Ovary (tissue), 3 donors: ENCODE data around the gene PRR36.

Source experiments
- POLR2A ChIP-seq: fragments of 450-650 bp; IDR thresholded peaks from one replicate; pipeline ENCODE4 v1.6.1; 2017; ENCODE audit warnings: antibody characterized with exemption, mild to moderate bottlenecking, moderate library complexity
- TF ChIP-seq, protein P1 (sequence below), 3 donors: fragments of 450-650 bp in 2 of 3; fragments of 200-600 bp in 1 of 3; IDR thresholded peaks; one replicate each; pipeline versions ENCODE4 v1.5.1 to v1.8.0; 2016 to 2022; ENCODE audit warnings: antibody characterized with exemption in 3 of 3, mild to moderate bottlenecking in 1 of 3
- donor health status: DM: no; HTN: no; CAD: no.

DNA sequence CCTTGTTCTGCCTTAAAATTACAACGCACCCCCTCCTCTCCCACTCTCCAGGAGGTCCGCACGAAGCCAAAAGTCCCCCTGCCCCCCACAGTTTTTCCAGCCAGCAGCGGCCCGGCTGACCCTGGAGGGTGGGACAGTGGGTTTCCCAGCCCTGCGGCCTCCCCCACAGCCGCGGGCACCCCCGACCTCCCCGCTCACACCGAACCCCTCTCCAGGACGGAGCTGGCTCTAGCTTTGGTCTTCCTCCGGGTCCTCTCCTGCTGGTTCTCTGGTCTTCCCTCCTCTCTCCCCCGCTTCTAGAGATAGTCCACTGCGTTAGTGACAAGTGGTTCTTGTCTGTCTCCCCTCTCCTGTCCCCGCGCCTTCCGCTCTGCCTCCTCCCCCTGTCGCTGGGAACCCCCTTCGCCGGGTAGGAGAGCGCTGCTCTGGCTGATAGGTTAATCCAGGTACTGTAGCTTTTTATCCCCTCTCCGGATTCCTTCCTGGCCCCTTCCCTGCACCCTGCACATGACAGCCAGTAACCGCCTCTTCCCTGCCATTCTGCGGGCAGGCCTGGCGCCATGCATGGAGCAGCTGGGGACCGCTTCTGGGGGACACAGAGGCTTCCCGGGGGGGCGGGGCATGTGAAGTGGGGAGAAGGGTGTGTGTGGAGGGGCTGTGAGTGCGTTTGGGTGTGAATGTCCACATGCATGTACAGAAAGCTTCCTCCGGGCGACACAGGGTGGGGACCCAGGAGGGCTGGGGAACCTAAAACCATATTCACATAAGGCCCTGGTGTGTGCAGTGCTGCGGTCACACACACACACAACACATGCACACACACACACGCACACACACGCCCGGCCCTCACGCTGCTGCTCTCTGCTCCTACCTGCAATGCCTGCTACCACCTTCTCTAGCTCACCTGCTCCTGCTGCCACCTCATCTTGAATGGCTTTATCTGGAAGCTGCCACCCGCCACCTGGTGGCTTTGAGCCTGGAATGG, 17.2 kb downstream of the PRR36 start:
- TF ChIP-seq, protein P1, sequence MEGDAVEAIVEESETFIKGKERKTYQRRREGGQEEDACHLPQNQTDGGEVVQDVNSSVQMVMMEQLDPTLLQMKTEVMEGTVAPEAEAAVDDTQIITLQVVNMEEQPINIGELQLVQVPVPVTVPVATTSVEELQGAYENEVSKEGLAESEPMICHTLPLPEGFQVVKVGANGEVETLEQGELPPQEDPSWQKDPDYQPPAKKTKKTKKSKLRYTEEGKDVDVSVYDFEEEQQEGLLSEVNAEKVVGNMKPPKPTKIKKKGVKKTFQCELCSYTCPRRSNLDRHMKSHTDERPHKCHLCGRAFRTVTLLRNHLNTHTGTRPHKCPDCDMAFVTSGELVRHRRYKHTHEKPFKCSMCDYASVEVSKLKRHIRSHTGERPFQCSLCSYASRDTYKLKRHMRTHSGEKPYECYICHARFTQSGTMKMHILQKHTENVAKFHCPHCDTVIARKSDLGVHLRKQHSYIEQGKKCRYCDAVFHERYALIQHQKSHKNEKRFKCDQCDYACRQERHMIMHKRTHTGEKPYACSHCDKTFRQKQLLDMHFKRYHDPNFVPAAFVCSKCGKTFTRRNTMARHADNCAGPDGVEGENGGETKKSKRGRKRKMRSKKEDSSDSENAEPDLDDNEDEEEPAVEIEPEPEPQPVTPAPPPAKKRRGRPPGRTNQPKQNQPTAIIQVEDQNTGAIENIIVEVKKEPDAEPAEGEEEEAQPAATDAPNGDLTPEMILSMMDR (IDR thresholded peaks at IDR 0.05), result no peak
- no peak for TF ChIP-seq POLR2A
